ENCODE results near the gene AKAP13.

DNA sequence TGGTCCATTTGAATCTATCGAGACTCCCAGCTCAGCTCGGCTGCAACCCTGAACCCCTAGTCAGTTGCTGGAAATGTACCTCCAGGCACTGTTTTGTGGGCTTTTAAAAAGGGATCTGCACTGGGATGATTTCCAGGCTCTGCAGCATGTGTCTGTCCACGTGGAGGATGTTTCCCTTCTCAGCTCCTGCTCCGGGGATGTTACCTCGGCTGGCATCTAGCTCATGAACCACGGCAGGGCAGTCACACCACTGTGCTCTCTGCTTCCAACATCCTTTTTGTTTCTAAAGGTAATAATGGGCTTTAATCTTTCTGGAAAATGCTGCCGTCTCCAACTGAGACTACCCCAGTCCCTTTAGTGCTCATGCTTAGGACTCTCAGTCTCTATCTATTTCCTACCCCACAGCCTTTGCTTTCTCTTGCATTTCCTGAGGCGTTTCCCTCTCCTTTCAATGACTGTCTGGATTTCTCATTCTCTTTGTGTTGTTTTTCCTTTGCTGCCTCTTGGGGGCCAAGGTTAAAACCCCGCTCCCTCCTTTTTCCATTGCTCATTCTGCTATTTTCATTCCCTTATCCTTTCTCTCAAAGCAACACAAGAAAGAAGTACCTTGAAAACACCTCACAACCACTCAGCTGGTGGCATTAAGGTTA, 42.9 kb upstream of the AKAP13 start:
- TF ChIP-seq CTCF (IDR thresholded peaks at IDR 0.05) (no peak), EP300 (IDR thresholded peaks at IDR 0.05) (no peak), POLR2A (IDR thresholded peaks at IDR 0.05) (no peak)
